Activated gamma-delta T cell treated with anti-CD3 and anti-CD28 coated beads, Interleukin-2, amount 50 U/mL, for 16 hours (primary cell): ENCODE results near the gene EML1.
"Not testable (repeated sequence)": the region's sequence is repeated elsewhere in the genome, so short reads cannot be mapped to it uniquely, and the experiment has no call there.

Experiments used
- DNase-seq: peaks from one replicate; pipeline ENCODE4 v3.0.0-alpha.2; 2020; ENCODE audit warnings: low read depth

Gene EML1

DNA sequence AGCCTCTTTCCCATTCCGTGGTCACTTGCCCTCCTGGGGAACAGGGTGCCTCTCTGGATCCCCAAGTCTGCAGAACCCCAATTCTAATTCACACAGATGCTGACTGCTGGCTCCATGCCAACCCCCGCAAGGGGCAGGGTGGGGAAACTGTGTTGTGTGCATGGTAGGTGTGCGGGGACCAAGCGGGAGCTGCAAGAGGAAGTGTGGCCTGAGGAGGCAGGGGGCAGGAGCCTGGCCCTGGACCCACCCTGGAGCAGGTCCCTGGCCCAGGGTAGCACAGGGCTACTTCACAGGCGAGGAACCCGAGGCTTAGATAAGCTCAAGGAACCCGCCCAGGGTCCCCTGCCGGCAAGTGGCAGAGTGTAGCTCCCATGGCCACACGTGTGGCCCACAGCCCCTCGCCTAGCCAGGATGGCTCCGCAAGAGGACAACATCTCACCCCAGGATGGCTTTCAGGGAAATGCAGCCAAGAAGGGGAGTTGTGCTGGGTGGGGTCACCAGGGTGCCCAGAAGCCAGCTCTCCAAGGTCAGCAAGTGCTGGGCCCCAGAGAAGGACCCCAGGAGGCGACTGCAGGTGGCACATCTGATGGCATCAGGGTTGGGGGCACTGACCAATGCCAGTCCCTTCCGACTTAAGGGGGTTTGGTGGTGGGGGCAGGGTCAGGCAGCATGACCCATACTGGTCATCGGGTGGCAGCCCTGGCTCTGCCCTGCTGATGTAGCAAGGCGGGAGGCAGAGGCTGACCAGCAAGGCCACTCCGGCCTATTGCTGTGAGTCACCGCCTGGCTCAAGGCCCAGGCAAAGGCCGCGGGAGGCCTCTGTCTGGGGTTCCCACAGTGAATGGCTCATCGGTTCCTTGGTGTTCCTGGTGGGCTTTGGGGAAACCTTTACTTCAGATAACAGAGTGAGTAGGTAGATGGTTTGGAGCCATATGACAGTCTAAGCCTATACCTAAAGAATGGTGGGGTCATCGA lies 37.3 kb upstream of the EML1 start:
- no peak for DNase-seq

DNA sequence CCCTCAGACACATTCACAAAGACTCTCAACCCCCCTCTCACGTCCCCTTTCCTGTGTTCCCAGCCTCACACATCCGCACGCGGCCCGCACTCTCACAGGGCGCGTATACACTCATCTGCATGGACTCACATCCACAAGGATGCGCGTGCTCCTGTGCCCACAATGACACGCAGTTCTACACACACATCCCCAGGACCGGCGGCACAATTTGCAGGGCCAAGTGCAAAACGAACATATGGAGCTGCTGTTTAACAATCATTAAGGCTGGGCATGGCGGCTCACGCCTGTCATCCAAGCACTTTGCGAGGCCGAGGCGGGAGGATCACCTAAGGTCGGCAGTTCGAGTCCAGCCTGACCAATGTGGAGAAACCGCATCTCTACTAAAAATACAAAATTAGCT lies 36.4 kb upstream of the EML1 start:
- DNase-seq = no peak

DNA sequence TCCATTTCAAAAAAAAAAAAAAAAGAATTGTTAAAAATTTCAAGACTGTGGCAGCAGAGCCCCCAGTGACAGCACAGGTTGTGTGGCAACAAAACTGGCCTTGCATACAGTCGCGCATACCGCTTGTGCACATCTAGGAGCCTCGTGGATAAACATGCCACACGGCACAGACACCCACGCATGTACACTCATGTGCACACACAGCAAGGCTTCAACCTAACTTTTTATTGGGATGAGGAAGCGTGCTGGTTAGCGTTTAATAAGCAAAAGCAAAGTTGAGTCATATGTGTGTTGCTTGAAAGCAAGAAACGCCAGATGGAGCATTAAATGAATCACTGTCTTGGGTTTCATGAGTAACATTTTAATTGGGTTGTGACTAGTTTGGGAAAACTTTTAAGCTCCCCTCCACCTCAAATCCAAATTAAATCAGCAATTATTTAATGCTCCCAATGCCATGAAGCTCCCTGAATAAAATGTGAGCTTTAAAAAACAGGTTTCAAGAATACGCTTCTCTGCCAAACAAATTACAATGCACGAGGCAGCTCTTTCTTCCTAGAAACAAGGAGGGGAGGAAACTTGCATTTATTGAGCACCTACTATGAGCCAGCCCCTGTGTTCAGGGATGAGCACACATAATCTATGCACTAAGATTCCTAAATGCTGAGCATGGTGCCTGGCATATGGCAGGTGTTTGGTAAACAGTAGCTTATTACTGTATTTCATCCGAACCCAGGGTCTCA lies 35.7 kb upstream of the EML1 start:
- DNase-seq = no peak

DNA sequence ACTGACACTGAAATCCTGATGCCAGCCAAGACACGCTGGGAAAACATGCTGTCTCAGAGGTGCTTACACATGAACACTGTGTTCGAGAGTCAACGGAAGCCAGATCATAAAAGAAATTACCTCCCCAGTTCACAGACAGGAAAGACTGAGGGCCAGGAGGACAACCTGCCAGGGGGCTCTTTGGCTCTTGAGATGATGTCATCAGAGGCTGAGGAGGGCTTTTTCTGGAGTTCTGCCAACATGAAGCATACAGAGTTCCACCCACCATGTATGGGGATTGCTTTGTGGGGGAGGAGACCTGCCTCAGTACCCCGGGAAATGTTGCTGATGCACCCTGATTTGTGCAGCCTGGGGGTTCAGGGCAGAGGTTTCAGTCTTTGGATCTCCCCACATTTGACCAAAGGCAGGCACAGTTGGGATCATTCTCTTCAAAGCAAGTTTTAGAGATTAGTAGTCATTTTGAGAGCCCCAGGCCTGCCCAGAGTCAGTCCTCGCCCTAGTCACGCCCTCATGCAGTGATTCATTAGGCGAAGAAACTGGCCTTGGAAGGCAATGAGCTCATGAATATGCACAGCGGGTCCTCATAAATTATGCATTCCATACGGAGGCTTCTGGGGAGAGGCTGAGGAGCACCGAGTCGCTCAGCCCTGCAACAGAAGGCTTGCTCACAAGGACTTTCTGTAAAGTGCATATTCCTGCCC lies 34.9 kb upstream of the EML1 start:
- DNase-seq = no peak

DNA sequence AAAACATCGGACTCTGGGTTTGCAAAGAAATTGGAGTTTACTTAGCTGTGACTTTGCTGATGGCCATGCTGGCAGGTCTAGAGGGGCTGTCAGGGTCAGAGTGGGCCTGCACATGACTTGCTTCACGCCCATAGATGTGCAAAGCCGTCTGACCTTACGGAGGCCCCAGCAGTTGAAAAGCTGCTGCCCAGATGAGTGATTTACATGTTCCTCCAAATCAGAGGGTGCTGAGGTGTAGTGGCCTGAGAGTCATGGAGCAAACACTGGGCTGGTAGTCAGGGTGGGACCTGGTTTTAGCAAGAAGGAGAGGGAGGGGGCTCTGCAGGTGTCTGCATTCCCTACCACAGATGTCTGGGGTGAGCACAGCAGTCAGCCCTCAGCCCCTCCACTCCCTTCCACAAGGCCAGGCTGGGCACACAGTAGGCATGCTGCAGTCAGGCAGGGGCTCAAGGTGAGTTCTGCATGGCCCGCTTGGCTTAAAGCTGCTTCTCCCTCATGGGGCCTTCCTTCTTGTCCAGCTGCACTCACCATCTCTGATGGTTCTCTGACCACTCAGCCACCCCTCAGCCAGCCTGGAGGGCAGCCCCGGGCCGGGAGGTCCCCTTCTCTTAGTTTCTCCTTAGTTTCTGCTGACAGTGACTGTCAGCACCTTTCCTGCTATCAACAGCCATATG lies 34.2 kb upstream of the EML1 start:
- no peak for DNase-seq

DNA sequence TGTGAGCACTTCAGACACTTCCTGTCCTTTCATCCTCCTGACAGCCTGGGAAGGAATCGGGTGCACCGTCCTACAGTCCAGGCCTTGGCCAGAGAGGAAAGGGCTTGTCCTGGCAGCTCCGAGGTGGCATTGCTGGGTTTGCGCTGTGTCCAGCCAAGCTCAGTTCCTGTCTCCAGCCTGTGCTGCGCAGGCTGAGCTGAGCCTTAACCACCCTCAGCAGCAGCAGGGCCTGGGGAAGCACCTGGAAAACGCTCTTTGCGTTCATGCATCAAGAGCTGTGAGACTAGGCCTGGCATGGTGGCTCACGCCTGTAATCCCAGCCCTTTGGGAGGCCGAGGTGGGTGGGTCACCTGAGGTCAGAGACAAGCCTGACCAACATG lies 33.7 kb upstream of the EML1 start:
- DNase-seq = no peak

DNA sequence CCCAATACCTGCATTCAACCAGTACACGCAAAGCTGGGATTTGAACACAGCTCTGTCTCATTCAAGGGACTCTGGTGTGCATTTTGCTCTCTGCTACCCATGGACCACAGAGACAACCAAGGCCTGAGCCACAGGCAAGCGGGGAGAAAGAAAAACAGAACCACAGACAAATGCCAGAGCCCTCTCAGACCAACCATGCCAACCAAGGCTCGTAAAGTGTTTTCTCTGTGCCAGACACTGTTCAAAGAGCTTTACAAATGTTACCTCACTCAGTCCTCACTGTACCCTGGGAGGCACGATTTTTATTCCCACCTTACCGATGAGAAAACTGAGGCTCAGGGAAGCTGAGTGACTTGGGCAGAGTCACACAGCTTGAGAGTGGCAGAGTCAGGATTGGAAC lies 32.4 kb upstream of the EML1 start:
- no peak for DNase-seq

DNA sequence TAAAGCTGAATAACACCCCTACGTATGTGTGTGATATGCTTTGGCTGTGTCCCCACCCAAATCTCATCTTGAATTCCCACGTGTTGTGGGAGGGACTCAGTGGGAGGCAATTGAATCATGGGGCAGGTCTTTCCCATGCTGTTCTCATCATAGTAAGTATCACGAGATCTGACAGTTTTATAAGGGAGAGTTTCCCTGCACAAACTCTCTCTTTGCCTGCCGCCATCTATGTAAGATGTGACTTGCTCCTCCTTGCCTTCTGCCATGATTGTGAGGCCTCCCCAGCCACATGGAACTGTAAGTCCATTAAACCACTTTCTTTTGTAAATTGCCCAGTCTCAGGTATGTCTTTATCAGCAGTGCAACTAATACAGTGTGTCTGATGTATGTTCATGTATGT lies 30.3 kb upstream of the EML1 start:
- DNase-seq = not testable (repeated sequence)

DNA sequence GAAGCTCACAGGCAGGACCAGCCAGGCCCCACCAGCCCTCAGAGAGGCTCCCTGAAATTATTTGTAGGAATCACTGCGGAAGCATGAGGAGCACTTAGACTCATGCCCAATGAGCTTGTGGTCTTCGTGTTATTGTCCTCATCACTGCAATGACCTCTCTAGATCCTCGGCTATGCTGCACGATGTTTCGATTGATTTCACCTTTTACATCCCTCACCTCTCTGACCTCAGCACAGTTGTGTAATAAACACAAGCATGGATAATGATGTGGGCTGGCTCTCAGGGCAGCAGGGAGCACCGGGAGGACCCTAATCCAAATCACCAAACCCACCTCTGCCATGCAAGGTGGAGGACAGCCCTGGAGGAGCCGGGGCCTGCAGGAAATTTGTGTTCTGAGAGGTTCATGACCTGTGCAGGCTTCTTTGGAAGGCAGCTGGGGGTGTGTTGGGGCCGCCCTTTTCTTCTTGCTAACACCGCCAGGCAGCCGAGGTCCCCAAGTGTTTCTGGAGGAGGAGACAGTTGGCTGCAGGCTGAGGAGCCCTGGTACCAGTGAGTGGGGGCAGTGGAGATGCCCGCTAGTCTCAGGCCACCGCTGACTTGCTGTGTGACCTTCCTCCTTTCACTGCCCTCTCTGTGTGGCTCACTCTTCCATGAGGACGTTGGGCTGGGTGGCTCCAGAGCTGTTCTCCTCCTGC lies 29.5 kb upstream of the EML1 start:
- DNase-seq = no peak

DNA sequence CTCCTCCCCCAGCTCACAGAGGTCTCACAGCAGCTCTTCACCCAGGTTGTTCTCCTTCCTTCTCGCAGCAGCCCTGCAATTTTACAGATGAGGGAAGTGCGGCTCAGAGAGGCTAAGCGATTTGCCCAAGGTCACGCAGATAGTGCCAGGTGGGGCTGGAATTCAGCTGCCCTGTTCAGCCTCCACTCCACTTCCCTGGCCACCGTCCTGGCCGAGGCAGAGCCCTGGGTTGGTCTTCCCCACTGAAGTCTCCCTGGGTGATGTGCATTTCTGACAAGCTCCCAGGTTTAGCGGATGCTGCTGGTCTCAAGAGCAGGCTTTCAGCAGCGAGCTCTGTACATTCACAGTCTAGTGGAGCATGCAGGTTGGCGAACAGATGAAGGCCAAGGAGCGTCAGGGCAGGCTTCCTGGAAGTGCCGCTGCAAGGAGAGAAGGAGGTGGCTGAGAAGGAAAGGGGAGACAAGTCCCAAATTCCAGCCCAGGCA lies 28.9 kb upstream of the EML1 start:
- DNase-seq = no peak

DNA sequence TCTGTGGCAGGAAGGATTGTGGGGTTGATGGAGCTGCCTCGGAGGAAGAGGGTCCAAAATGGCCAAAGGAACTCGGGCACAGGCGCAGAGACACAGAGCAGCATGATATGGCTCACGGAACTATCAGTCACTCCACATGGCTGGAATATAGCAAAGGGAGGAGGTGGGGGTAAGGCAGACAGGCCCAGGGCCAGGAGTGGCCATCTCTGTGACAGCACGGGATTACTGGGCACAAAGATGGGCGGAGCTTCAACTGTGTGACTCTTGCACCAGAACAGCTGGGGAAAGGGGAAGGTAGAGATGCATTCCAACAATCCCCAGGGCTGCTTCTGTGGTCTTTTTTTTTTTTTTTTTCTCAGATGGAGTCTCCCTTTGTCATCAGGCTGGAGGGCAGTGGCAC lies 24.8 kb upstream of the EML1 start:
- DNase-seq = no peak

DNA sequence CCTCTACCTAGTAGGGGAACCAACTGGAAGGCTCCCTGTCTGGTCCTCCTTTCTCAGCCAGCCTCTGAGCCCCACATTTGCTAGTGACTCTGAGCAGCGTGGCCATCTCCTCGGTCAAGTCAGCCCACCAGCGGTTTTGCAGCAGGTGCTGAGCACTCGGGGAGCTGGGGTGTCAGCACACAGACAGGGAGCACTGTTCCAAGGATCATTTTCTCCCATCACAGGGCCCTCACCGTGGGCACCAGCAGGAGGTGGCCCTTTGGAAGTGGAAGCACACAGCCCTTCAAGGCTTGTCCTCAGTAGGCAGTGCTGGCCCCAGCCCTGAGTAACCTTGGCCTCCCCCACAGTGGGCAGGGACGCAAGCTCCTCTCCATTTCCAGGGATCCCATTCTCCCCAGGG lies 24.1 kb upstream of the EML1 start:
- no peak for DNase-seq

DNA sequence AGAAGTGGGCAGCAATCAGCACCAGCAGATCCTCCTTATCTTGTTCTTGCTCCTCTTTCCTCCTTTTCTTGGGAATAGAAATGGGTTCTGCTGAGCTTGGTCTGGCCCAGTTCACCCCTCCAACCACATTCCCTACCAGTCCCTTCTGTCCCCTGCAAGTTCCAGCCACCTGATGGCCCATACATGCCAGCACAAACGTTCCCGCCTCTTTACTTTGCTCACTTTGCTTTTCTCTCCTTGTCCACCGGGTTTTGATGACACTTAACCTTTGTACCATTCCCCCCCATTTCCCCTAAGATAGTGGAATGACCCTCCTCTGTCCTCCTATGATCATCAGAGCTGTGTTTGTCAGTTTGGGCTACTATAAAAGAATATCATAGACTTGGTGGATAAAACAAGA lies 23.4 kb upstream of the EML1 start:
- no peak for DNase-seq

DNA sequence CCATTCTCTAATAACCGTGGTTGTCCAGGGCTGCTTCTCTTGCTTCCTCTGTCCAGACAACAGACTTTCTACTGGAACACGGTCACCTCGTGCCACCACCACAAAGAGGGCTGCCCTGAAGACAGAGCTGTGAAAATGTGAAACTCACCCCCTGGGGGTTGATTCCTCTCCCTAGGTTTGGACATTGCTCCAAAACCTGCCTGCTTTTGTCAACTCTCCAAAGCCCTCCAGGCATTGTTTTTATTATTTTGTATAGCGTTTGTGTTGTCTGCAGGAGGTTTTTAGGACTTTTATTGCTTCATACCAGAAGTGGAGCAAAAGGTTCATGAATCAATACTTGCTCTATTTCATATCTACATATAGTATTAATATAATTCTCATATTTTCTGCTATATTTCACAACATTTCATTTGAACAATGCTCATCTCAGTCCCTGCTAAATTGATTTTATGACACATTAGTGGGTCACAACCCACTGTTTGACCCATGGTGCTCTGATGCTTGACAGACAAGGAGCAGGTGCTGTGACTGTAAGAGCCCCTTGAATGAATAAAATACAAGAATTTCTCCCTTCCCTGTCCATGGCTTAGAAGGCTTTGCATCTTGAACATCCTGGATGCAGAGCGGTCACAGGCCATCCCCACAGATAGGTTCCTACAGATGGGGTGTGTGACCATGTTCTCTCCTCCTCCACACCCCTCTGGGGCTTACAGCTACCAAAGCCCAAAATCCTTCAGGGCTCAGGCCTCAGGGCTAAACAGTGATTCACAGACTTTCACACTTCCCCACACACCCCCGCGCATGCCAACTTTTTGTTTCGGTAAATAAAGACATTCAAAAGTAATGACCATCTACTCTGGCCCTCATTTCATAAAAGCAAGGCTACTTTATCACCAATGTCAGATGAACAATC lies 20.6 kb upstream of the EML1 start:
- DNase-seq = no peak

DNA sequence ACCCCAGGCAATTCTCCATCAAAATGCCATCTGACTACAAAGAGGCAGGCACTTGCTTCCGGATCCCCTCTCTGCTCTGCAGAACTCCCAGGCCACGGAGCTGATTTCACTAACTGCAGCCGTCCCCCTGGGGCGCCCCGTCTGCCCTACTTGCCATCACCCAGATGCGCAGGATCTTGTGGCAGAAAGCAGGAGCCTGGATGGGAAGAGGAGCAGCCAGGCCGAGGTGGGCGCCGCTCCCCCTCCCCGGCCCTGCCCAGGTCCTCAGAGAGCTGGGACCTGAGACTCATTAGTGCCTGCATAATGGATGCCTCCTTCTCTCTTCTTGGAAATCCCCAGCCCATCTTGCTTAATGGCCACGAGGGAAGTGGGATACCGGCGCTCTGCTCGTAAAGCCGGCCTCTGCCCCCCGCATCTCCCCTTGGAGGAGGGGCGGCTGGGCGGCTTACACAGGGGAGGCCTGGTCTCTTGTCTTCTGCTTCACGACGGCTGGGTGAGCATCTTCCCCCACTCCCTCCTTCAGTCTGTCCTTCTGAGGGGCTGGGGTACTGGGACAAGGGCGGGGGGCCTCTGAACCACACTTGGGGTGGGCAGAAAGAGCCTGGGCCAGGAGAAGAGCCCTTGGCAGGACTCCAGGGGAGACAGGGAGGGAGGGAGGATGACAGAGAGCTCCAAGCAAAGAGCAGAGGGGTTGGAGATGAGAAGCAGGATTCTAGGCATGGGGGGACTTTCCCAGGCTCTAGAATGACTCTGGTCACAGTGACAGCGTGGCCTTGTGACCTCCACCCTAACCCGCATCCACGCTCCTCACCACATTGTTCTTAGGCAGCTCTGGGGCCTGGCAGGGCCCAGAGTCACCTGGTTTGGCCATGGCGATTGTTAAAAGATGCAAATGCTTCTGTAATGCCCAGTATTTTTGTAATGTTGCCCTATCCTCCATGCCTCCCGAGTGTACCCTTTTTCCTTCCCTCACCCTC lies 19.4 kb upstream of the EML1 start:
- DNase-seq = no peak

DNA sequence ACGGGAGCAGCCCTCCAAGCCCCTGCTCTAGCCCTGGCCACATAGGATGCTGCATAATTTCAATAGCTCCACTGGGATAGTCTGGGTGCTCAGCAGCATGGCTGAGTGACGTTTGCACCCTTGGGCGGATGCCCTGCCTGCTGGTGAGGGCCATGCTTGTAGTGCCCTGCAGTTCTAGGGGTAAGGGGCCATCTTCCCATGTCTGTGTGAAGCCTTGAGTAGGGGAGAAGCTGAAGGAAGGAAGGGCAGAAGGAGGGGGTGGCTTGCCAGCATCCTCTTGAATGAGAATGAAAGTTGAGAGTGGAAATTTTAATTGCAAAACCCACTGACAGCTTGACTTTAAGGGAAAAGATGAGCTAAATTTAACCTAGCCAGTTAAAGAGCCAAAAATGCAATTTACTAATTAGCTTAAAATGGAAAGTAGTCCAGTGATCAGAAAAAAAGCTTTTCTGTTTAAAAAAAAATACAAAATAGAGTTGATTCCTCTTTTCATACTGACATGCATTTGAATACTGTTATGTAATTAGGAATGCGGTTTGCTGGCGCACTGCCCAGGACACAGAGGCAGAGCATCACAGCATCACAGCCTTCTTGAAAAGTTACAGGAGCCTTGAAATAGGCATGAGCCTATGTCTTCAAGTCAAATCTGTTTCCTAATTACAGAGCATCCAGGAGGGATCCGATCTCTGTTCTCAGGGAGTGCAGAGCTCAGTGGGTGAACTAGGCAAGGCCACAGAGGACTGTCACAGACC lies 18.5 kb upstream of the EML1 start:
- DNase-seq = no peak

DNA sequence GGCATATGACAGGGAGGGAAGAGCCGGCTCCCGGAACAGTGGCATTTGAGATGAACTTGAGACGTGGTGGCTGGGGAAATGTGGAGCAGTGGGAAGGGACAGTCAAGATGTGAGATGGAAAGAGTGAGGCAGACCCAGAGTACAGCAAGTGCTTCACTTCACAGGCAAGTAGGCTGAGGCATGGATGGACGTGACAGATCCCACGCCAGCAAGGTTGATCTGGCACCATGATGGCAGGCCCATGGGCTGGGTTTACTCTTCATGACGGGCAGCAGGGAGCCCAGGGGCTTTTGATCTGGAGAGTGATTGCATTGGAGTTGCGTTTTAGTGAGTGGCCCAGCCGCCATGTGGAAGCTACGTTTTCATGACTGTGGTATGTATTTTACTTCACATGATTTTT lies 17.9 kb upstream of the EML1 start:
- DNase-seq = no peak

DNA sequence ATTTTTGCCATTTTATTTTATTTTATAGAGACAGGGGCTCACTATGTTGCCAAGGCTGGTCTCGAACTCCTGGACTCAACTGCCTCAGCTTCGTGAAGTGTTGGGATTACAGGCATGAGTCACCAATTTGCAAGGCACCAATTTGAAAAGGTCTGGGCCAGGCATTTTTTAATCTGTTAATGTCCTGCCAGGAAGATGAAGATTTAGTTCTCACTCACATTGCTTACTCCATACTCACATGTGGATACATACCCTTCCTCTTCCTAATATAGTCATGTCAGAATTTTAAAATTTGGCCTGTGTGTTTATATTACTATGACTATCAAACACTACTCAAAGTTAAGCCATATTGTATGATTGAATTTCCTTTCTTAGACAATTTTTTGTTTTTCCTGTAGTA lies 15.3 kb upstream of the EML1 start:
- DNase-seq = no peak
